KOPT-K1 (cell line): ENCODE data around the gene ARID1B.

Source experiments
- H3K27ac ChIP-seq: fragments of 200-600 bp; sonication (generic); 2 replicates; pipeline ENCODE4 v1.5.1; 2016; ENCODE audit warnings: antibody characterized with exemption, mild to moderate bottlenecking, low read depth, low read length; ENCODE audit not compliant: poor library complexity, severe bottlenecking
- H3K36me3 ChIP-seq: fragments of 200-600 bp; sonication (generic); 2 replicates; pipeline ENCODE4 v1.5.1; 2017; ENCODE audit warnings: antibody characterized with exemption, mild to moderate bottlenecking, low read length, moderate library complexity; ENCODE audit not compliant: insufficient read depth
- H3K9me3 ChIP-seq: fragments of 200-600 bp; sonication (generic); 2 replicates; pipeline ENCODE4 v1.5.1; 2017; ENCODE audit warnings: antibody characterized with exemption, low read length, mild to moderate bottlenecking; ENCODE audit not compliant: insufficient read depth, poor library complexity, severe bottlenecking

ARID1B gene

GRCh38 chr6:157075549-157076450, 298.6 kb downstream of the ARID1B start:
- Histone ChIP-seq H3K36me3 (peaks cover 6% of the 10 kb centered on the region), H3K9me3 (no peaks in the 10 kb centered on the region), H3K27ac (no peak overlapping the region)

GRCh38 chr6:157076451-157076822, 299.3 kb downstream of the ARID1B start:
- Histone ChIP-seq H3K9me3 (no peaks in the 10 kb centered on the region), H3K36me3 (peaks cover 6% of the 10 kb centered on the region), H3K27ac (no peak overlapping the region)

GRCh38 chr6:157077251-157077650, 300.1 kb downstream of the ARID1B start:
- Histone ChIP-seq H3K36me3 (peaks cover 6% of the 10 kb centered on the region), H3K27ac (no peak overlapping the region), H3K9me3 (no peaks in the 10 kb centered on the region)

- no peak overlapping the region for H3K27ac ChIP-seq
- peaks cover 6% of the 10 kb centered on the region for H3K36me3 ChIP-seq
- H3K9me3 ChIP-seq: no peaks in the 10 kb centered on the region
Measured at GRCh38 chr6:157078326-157078725, 301.1 kb downstream of the ARID1B start.

GRCh38 chr6:157079277-157079676, 302.1 kb downstream of the ARID1B start:
- no peaks in the 10 kb centered on the region for H3K9me3 ChIP-seq
- H3K36me3 ChIP-seq: peaks cover 1% of the 10 kb centered on the region; the same call in 1 of the 2 replicates
- no peak overlapping the region for H3K27ac ChIP-seq

GRCh38 chr6:157079771-157080170, 302.6 kb downstream of the ARID1B start:
- no peaks in the 10 kb centered on the region for H3K9me3 ChIP-seq
- no peak overlapping the region for H3K27ac ChIP-seq
- peaks cover 6% of the 10 kb centered on the region for H3K36me3 ChIP-seq

GRCh38 chr6:157080986-157081391, 303.8 kb downstream of the ARID1B start:
- Histone ChIP-seq H3K27ac (no peak overlapping the region), H3K9me3 (no peaks in the 10 kb centered on the region), H3K36me3 (peaks cover 16% of the 10 kb centered on the region)

- H3K27ac ChIP-seq: no peak overlapping the region
- peaks cover 28% of the 10 kb centered on the region for H3K36me3 ChIP-seq
- no peaks in the 10 kb centered on the region for H3K9me3 ChIP-seq
Measured at GRCh38 chr6:157083343-157083742, 306.2 kb downstream of the ARID1B start.

- H3K36me3 ChIP-seq: peaks cover 38% of the 10 kb centered on the region
- no peaks in the 10 kb centered on the region for H3K9me3 ChIP-seq
- H3K27ac ChIP-seq: no peak overlapping the region
Measured at GRCh38 chr6:157086632-157087031, 309.5 kb downstream of the ARID1B start.

- Histone ChIP-seq H3K36me3 (peaks cover 38% of the 10 kb centered on the region), H3K9me3 (no peaks in the 10 kb centered on the region), H3K27ac (no peak overlapping the region)
Measured at GRCh38 chr6:157087974-157088373, 310.8 kb downstream of the ARID1B start.

- Histone ChIP-seq H3K9me3 (no peaks in the 10 kb centered on the region), H3K27ac (no peak overlapping the region), H3K36me3 (peaks cover 38% of the 10 kb centered on the region)
Measured at GRCh38 chr6:157088841-157089240, 311.7 kb downstream of the ARID1B start.

GRCh38 chr6:157089258-157089657, 312.1 kb downstream of the ARID1B start:
- Histone ChIP-seq H3K9me3 (no peaks in the 10 kb centered on the region), H3K36me3 (peaks cover 37% of the 10 kb centered on the region), H3K27ac (no peak overlapping the region)

GRCh38 chr6:157089851-157090250, 312.7 kb downstream of the ARID1B start:
- Histone ChIP-seq H3K27ac (no peak overlapping the region), H3K9me3 (no peaks in the 10 kb centered on the region), H3K36me3 (peaks cover 31% of the 10 kb centered on the region)

GRCh38 chr6:157090736-157091135, 313.6 kb downstream of the ARID1B start:
- peaks cover 22% of the 10 kb centered on the region; the same call in 1 of the 2 replicates for H3K36me3 ChIP-seq
- no peak overlapping the region for H3K27ac ChIP-seq

GRCh38 chr6:157091243-157091642, 314.1 kb downstream of the ARID1B start:
- Histone ChIP-seq H3K36me3 (peaks cover 22% of the 10 kb centered on the region; the same call in 1 of the 2 replicates), H3K27ac (no peak overlapping the region), H3K9me3 (no peaks in the 10 kb centered on the region)

More at GRCh38 chr6:157090736-157091135, 313.6 kb downstream of the ARID1B start:
- H3K9me3 ChIP-seq: no peaks in the 10 kb centered on the region
